ENCODE results near the gene CNOT1. TPM values are rescaled to one million over a fixed set of nuclear protein-coding genes. Genes with fewer than 3 reads are reported as not detected.

The CNOT1 gene
- total and polyA plus RNA-seq, 2 experiments from 2014 or later, result 50.8 to 113 TPM

- Histone ChIP-seq H3K79me2 (no peaks in the 10 kb centered on the region), H3K9me3 (ENCODE audit: low read depth) (no peaks in the 10 kb centered on the region), H3K4me3 (no peak overlapping the region), H3K27ac (no peak overlapping the region), H3K4me2 (no peak overlapping the region), H3K4me1 (ENCODE audit: insufficient read depth) (peaks cover 5% of the 10 kb centered on the region), H4K20me1 (ENCODE audit: insufficient read depth, poor library complexity, severe bottlenecking) (no peaks in the 10 kb centered on the region), H2AFZ (no peak overlapping the region), H3K36me3 (replicated peaks; ENCODE audit: insufficient read depth, low read depth) (no peaks in the 10 kb centered on the region), H3K9me2 (replicated peaks; ENCODE audit: insufficient read depth) (no peaks in the 10 kb centered on the region), H3K27me3 (no peaks in the 10 kb centered on the region)
- no peak for DNase-seq (ENCODE audit: low spot score)
- TF ChIP-seq EZH2 (IDR thresholded peaks at IDR 0.05; ENCODE audit: borderline replicate concordance) (no peak), EZH2phosphoT487 (IDR thresholded peaks at IDR 0.05; ENCODE audit: low read depth, severe bottlenecking, unreplicated experiment) (no peak), CTCF (IDR thresholded peaks at IDR 0.05; ENCODE audit: poor library complexity) (no peak)
- WGBS (ENCODE audit: low lambda C conversion rate, missing lambda C conversion rate), result 92% methylated on average over 3 of the region's 3 CpGs
Measured at GRCh38 chr16:58651965-58652348, 22.3 kb upstream of the CNOT1 start.

GRCh38 chr16:58649707-58650106, 20.1 kb upstream of the CNOT1 start:
- Histone ChIP-seq H3K9me2 (replicated peaks; ENCODE audit: insufficient read depth) (no peaks in the 10 kb centered on the region), H3K9me3 (ENCODE audit: low read depth) (no peaks in the 10 kb centered on the region), H3K36me3 (replicated peaks; ENCODE audit: insufficient read depth, low read depth) (no peaks in the 10 kb centered on the region), H4K20me1 (ENCODE audit: insufficient read depth, poor library complexity, severe bottlenecking) (no peaks in the 10 kb centered on the region), H3K4me1 (ENCODE audit: insufficient read depth) (no peaks in the 10 kb centered on the region), H2AFZ (no peak overlapping the region), H3K27ac (no peak overlapping the region), H3K4me3 (no peak overlapping the region), H3K79me2 (no peaks in the 10 kb centered on the region), H3K4me2 (no peak overlapping the region), H3K27me3 (no peaks in the 10 kb centered on the region)
- TF ChIP-seq CTCF (IDR thresholded peaks at IDR 0.05; ENCODE audit: poor library complexity) (no peak), EZH2 (IDR thresholded peaks at IDR 0.05; ENCODE audit: borderline replicate concordance) (no peak), EZH2phosphoT487 (IDR thresholded peaks at IDR 0.05; ENCODE audit: low read depth, severe bottlenecking, unreplicated experiment) (no peak)
- no peak for DNase-seq (ENCODE audit: low spot score)
- 87% methylated on average over 3 of the region's 3 CpGs for WGBS (ENCODE audit: low lambda C conversion rate, missing lambda C conversion rate)

- Histone ChIP-seq H3K27me3 (no peaks in the 10 kb centered on the region), H2AFZ (no peak overlapping the region), H3K4me1 (ENCODE audit: insufficient read depth) (no peaks in the 10 kb centered on the region), H4K20me1 (ENCODE audit: insufficient read depth, poor library complexity, severe bottlenecking) (no peaks in the 10 kb centered on the region), H3K27ac (no peak overlapping the region), H3K4me2 (no peak overlapping the region), H3K9me2 (replicated peaks; ENCODE audit: insufficient read depth) (no peaks in the 10 kb centered on the region), H3K4me3 (no peak overlapping the region), H3K36me3 (replicated peaks; ENCODE audit: insufficient read depth, low read depth) (no peaks in the 10 kb centered on the region), H3K9me3 (ENCODE audit: low read depth) (no peaks in the 10 kb centered on the region), H3K79me2 (no peaks in the 10 kb centered on the region)
- no peak for DNase-seq (ENCODE audit: low spot score)
- 96% methylated on average over 4 of the region's 4 CpGs for WGBS (ENCODE audit: low lambda C conversion rate, missing lambda C conversion rate)
- TF ChIP-seq EZH2 (IDR thresholded peaks at IDR 0.05; ENCODE audit: borderline replicate concordance) (no peak), EZH2phosphoT487 (IDR thresholded peaks at IDR 0.05; ENCODE audit: low read depth, severe bottlenecking, unreplicated experiment) (no peak), CTCF (IDR thresholded peaks at IDR 0.05; ENCODE audit: poor library complexity) (no peak)
Measured at GRCh38 chr16:58647107-58647506, 17.5 kb upstream of the CNOT1 start.

Measured in hepatocyte (in vitro differentiated cells).